ENCODE data around the gene TLDC2.
"Not testable (repeated sequence)": the region's sequence is repeated elsewhere in the genome, so short reads cannot be mapped to it uniquely, and the experiment has no call there.

Gene TLDC2

DNA sequence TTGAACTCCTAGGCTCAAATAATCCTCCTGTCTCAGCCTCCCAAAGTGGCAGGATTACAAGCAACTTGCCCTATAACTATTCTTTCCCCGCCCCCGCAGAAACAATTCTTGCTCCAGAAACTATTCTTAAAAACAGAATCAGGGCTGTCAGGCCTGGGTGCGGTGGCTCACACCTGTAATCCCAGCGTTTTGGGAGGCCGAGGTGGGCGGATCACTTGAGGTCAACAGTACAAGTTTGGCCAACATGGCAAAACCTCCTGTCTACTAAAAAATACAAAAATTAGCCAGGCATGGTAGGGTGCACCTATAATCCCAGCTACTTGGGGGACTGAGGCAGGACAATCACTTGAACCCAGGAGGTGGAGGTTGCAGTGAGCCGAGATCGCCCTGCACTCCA lies 44.4 kb downstream of the TLDC2 start:
- H3K27ac ChIP-seq (ENCODE audit: low read length) = no peak overlapping the region
- no peaks in the 10 kb centered on the region for H3K9me3 ChIP-seq (ENCODE audit: control insufficient read depth in 1 of 2, low read length in 2 of 2)
- no peaks in the 10 kb centered on the region for H3K27me3 ChIP-seq (ENCODE audit: low read depth, low read length)
- H3K4me3 ChIP-seq (ENCODE audit: low read depth in 1 of 2, low read length in 2 of 2) = no peak overlapping the region
- no peaks in the 10 kb centered on the region for H3K4me1 ChIP-seq (ENCODE audit: control insufficient read depth in 1 of 2, insufficient read depth in 2 of 2, low read length in 2 of 2)
- peaks cover 30 to 46% of the 10 kb centered on the region in 2 donors for H3K36me3 ChIP-seq (ENCODE audit: control insufficient read depth in 1 of 2, insufficient read depth in 2 of 2, low read length in 2 of 2)

DNA sequence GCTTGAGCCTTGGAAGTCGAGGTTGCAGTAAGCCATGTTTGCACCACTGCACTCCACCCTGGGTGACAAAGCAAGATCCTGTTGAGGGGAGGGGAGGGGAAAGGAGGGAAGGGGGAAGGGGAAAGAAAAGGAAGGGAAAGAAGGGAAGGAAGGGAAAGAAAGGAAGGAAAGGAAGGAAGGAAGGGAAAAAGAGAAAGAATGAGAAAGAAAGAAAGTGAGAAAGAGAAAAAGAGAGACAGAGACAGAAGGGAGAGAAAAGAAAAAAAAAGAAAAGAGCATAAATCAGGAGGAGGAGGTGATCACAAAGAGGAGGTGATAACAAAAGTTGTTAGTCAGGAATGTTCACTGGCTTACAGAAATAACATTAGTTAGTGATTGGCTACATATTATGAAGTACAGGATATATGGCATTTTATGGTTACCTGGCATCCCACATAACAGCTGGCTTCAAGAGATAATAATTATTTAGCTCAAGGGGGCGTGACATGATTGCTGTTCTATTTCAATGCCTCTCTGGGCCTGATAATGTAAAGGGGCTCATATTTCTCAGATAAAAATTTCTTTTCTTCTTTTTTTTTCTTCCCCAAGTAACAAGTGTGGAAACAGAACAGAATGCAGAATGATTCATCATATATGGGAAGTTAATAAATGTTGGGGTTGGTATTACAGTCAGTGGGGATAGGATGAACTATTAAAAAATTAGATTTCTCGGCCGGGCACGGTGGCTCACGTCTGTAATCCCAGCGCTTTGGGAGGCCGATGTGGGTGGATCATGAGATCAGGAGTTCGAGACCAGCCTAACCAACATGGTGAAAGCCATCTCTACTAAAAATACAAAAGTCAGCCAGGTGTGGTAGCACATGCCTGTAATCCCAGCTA lies 48.5 kb downstream of the TLDC2 start:
- no peaks in the 10 kb centered on the region for H3K9me3 ChIP-seq (ENCODE audit: control insufficient read depth in 1 of 2, low read length in 2 of 2)
- H3K27ac ChIP-seq (ENCODE audit: low read length) = no peak overlapping the region
- H3K4me3 ChIP-seq (ENCODE audit: low read depth in 1 of 2, low read length in 2 of 2) = no peak overlapping the region
- no peaks in the 10 kb centered on the region for H3K4me1 ChIP-seq (ENCODE audit: control insufficient read depth in 1 of 2, insufficient read depth in 2 of 2, low read length in 2 of 2)
- no peaks in the 10 kb centered on the region for H3K27me3 ChIP-seq (ENCODE audit: low read depth, low read length)
- H3K36me3 ChIP-seq (ENCODE audit: control insufficient read depth in 1 of 2, insufficient read depth in 2 of 2, low read length in 2 of 2) = peaks cover 29 to 56% of the 10 kb centered on the region in 2 donors

DNA sequence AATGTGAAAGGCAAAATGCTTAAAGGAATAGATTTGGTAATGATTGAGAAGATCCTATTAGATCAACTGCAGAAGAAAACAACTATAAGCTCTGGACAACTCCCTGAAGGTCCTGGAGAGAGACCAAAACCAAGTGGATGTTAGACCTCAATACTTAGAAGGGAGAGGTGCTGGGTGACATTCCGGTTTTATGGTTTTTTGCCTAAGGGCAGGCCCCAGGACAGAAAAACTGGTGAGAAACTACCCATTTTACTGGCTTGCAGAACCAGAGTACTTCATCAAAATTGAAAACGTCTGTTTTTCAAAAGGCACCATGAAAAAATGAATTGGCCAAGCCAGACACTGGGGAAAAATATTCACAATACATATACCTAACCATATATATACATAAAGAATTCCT lies 49.3 kb downstream of the TLDC2 start:
- H3K27ac ChIP-seq (ENCODE audit: low read length) = no peak overlapping the region
- no peaks in the 10 kb centered on the region for H3K27me3 ChIP-seq (ENCODE audit: low read depth, low read length)
- H3K4me3 ChIP-seq (ENCODE audit: low read depth in 1 of 2, low read length in 2 of 2) = no peak overlapping the region
- H3K4me1 ChIP-seq (ENCODE audit: control insufficient read depth in 1 of 2, insufficient read depth in 2 of 2, low read length in 2 of 2) = no peaks in the 10 kb centered on the region
- no peaks in the 10 kb centered on the region for H3K9me3 ChIP-seq (ENCODE audit: control insufficient read depth in 1 of 2, low read length in 2 of 2)
- H3K36me3 ChIP-seq (ENCODE audit: control insufficient read depth in 1 of 2, insufficient read depth in 2 of 2, low read length in 2 of 2) = peaks cover 33 to 63% of the 10 kb centered on the region in 2 donors

DNA sequence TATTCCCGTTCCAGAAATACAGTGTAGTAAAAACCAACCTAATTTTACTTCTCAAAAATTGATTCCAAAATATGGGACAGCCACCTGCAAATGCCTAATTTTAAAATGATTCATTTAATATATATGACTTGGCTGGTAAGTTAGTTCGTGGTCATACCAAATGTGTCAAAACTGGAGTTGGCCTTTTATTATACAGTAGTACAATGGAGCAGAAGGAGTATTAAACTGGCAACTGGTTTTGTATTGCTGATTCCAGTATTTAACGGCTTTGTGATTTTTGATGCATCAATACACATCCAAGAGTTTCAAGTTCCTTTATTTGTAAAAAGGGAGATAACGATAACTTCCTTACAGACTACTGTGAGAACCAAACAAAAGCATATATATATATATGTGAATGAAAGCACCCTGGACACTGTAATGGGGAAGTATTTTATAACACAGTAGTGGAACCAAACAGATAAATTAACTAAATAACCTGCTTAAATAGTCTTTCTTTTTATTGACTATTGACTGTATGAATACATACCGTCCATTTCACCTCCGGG lies 50.8 kb downstream of the TLDC2 start:
- Histone ChIP-seq H3K4me1 (ENCODE audit: control insufficient read depth in 1 of 2, insufficient read depth in 2 of 2, low read length in 2 of 2) (no peaks in the 10 kb centered on the region), H3K27me3 (ENCODE audit: low read depth, low read length) (no peaks in the 10 kb centered on the region), H3K4me3 (ENCODE audit: low read depth in 1 of 2, low read length in 2 of 2) (no peak overlapping the region), H3K27ac (ENCODE audit: low read length) (no peak overlapping the region), H3K36me3 (ENCODE audit: control insufficient read depth in 1 of 2, insufficient read depth in 2 of 2, low read length in 2 of 2) (peaks cover 43 to 64% of the 10 kb centered on the region in 2 donors), H3K9me3 (ENCODE audit: control insufficient read depth in 1 of 2, low read length in 2 of 2) (no peaks in the 10 kb centered on the region)

DNA sequence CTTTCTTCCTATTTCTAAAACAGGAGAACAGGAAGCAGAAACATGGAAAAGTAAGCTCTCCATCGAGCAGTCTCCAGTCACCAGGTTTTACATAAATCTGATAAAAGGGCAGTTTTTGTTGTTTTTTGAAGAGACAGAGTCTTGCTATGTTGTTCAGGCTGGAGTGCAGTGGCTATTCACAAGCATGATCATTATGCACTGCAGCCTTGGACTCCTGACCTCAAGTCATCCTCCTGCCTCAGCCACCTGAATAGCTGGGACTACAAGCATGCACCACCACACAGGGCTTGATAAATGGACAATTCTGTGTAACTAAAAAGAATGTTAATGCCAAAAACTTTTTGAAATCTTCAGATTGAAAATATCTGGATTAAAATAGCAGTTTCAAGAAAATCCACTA lies 51.8 kb downstream of the TLDC2 start:
- Histone ChIP-seq H3K27ac (ENCODE audit: low read length) (no peak overlapping the region), H3K9me3 (ENCODE audit: control insufficient read depth in 1 of 2, low read length in 2 of 2) (no peaks in the 10 kb centered on the region), H3K4me3 (ENCODE audit: low read depth in 1 of 2, low read length in 2 of 2) (no peak overlapping the region), H3K36me3 (ENCODE audit: control insufficient read depth in 1 of 2, insufficient read depth in 2 of 2, low read length in 2 of 2) (peaks cover 43 to 66% of the 10 kb centered on the region in 2 donors), H3K27me3 (ENCODE audit: low read depth, low read length) (no peaks in the 10 kb centered on the region), H3K4me1 (ENCODE audit: control insufficient read depth in 1 of 2, insufficient read depth in 2 of 2, low read length in 2 of 2) (peaks cover 0 to 4% of the 10 kb centered on the region in 2 donors)

DNA sequence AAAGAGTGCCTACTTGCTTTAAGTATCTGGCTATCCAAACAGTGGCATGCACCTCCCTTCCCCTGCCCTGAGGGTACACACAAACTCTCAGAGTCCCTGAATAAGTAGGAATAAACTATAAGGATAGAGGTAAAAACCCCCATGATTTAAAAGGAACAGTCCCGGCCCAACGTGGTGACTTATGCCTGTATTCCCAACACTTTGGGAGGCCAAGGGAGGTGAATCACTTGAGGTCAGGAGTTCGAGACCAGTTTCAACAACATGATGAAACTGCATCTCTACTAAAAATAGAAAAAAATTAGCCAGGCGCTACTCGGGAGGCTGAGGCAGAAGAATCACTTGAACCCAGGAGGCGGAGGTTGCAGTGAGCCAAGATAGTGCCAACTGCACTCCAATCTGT lies 53.4 kb downstream of the TLDC2 start:
- no peaks in the 10 kb centered on the region for H3K27me3 ChIP-seq (ENCODE audit: low read depth, low read length)
- H3K4me3 ChIP-seq (ENCODE audit: low read depth in 1 of 2, low read length in 2 of 2) = no peak overlapping the region
- H3K4me1 ChIP-seq (ENCODE audit: control insufficient read depth in 1 of 2, insufficient read depth in 2 of 2, low read length in 2 of 2) = peaks cover 0 to 9% of the 10 kb centered on the region in 2 donors
- no peaks in the 10 kb centered on the region for H3K9me3 ChIP-seq (ENCODE audit: control insufficient read depth in 1 of 2, low read length in 2 of 2)
- H3K36me3 ChIP-seq (ENCODE audit: control insufficient read depth in 1 of 2, insufficient read depth in 2 of 2, low read length in 2 of 2) = peaks cover 39 to 71% of the 10 kb centered on the region in 2 donors
- H3K27ac ChIP-seq (ENCODE audit: low read length) = no peak overlapping the region

DNA sequence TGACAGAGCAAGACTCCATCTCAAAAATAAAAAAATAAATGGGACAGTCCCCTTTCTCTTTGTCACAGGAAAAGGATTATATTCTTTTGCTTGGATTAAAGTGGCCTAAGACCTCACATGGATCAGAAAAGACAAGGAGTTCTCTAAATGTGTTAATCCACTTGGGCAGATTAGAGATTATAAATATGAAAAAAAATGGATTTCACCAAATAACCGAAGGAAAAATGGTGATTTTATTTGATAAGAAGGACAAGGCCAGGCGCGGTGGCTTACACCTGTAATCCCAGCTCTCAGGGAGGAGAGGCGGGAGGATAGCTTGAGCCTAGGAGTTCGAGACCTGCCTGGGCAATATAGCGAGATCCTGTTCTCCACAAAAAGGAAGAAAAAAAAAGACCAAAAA lies 53.8 kb downstream of the TLDC2 start:
- peaks cover 36 to 72% of the 10 kb centered on the region in 2 donors for H3K36me3 ChIP-seq (ENCODE audit: control insufficient read depth in 1 of 2, insufficient read depth in 2 of 2, low read length in 2 of 2)
- no peaks in the 10 kb centered on the region for H3K27me3 ChIP-seq (ENCODE audit: low read depth, low read length)
- no peaks in the 10 kb centered on the region for H3K9me3 ChIP-seq (ENCODE audit: control insufficient read depth in 1 of 2, low read length in 2 of 2)
- no peak overlapping the region for H3K27ac ChIP-seq (ENCODE audit: low read length)
- H3K4me3 ChIP-seq (ENCODE audit: low read depth in 1 of 2, low read length in 2 of 2) = no peak overlapping the region
- peaks cover 0 to 9% of the 10 kb centered on the region in 2 donors for H3K4me1 ChIP-seq (ENCODE audit: control insufficient read depth in 1 of 2, insufficient read depth in 2 of 2, low read length in 2 of 2)

DNA sequence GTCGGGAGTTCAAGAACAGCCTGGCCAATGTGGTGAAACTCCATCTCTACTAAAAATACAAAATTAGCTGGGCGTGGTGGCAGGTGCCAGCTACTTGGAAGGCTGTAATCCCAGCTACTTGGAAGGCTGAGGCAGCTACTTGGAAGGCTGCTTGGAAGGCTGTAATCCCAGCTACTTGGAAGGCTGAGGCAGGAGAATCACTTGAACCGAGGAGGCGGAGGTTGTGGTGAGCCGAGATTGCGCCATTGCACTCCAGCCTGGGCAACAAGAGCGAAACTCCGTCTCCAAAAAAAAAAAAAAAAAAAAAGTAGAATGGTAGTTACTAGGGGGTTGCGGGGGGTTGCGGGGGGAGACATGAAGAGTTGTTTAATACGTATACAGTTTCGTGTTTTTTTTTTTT lies 56.1 kb downstream of the TLDC2 start:
- H3K27ac ChIP-seq (ENCODE audit: low read length); H3K27me3 ChIP-seq (ENCODE audit: low read depth, low read length); H3K4me3 ChIP-seq (ENCODE audit: low read depth in 1 of 2, low read length in 2 of 2); H3K9me3 ChIP-seq (ENCODE audit: control insufficient read depth in 1 of 2, low read length in 2 of 2): not testable (repeated sequence)
- Histone ChIP-seq H3K4me1 (ENCODE audit: control insufficient read depth in 1 of 2, insufficient read depth in 2 of 2, low read length in 2 of 2) (peaks cover 0 to 22% of the 10 kb centered on the region in 2 donors), H3K36me3 (ENCODE audit: control insufficient read depth in 1 of 2, insufficient read depth in 2 of 2, low read length in 2 of 2) (peaks cover 33 to 52% of the 10 kb centered on the region in 2 donors)

DNA sequence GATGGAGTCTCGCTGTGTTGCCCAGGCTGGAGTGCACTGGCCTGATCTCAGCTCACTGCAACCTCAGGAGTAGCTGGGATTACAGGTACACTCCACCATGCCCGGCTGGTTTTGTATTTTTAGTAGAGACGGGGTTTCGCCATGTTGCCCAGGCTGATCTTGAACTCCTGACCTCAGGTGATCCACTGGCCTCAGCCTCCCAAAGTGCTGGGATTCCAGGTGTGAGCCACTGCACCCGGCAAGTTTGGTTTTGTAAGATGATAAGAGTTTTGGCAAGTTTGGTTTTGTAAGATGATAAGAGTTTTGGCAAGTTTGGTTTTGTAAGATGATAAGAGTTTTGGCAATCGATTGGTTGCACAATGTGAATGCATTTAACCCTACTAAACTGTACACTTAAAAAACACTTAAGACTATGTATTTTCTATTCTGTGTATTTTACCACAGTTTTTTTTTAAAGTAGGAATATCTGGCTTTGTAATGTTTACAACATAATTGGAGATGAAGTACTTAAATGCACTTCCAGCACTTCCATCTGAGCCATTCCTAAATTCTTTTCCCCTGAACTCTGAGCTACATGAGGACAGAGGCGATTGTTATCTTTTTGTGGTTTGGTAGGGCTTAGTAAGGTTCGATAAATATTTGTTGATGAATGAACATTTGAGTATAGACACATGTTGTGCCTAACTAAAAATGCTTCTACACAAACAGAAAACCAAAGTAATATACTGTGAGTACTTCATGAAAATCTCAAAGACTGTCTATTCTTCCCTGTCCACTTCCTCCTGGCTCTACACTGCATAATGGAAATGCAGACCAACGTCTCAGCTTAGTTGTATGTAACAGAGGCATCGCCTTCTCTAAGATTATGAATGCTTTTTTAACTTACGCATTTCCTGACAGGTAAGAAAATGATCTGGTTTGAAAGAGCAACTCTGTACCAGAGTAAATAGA lies 56.8 kb downstream of the TLDC2 start:
- no peak overlapping the region for H3K27ac ChIP-seq (ENCODE audit: low read length)
- no peaks in the 10 kb centered on the region for H3K27me3 ChIP-seq (ENCODE audit: low read depth, low read length)
- peaks cover 32 to 46% of the 10 kb centered on the region in 2 donors for H3K36me3 ChIP-seq (ENCODE audit: control insufficient read depth in 1 of 2, insufficient read depth in 2 of 2, low read length in 2 of 2)
- H3K9me3 ChIP-seq (ENCODE audit: control insufficient read depth in 1 of 2, low read length in 2 of 2) = no peaks in the 10 kb centered on the region
- no peak overlapping the region for H3K4me3 ChIP-seq (ENCODE audit: low read depth in 1 of 2, low read length in 2 of 2)
- H3K4me1 ChIP-seq (ENCODE audit: control insufficient read depth in 1 of 2, insufficient read depth in 2 of 2, low read length in 2 of 2) = peaks cover 0 to 24% of the 10 kb centered on the region in 2 donors

DNA sequence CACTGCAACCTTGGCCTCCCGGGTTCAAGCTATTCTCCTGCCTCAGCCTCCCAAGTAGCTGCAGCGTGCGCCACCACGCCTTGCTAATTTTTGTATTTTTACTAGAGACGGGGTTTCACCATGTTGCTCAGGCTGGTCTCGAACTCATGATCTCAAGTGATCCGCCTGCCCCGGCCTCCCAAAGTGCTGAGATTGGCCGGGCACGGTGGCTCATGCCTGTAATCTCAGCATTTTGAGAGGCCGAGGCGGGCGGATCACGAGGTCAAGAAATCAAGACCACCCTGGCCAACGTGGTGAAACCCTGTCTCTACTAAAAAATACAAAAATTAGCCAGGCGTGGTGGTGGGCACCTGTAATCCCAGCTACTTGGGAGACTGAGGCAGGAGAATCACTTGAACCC lies 57.6 kb downstream of the TLDC2 start:
- not testable (repeated sequence) for H3K9me3 ChIP-seq (ENCODE audit: control insufficient read depth in 1 of 2, low read length in 2 of 2); H3K27me3 ChIP-seq (ENCODE audit: low read depth, low read length); H3K4me3 ChIP-seq (ENCODE audit: low read depth in 1 of 2, low read length in 2 of 2); H3K27ac ChIP-seq (ENCODE audit: low read length)
- H3K4me1 ChIP-seq (ENCODE audit: control insufficient read depth in 1 of 2, insufficient read depth in 2 of 2, low read length in 2 of 2) = peaks cover 0 to 26% of the 10 kb centered on the region in 2 donors
- peaks cover 29 to 43% of the 10 kb centered on the region in 2 donors for H3K36me3 ChIP-seq (ENCODE audit: control insufficient read depth in 1 of 2, insufficient read depth in 2 of 2, low read length in 2 of 2)

DNA sequence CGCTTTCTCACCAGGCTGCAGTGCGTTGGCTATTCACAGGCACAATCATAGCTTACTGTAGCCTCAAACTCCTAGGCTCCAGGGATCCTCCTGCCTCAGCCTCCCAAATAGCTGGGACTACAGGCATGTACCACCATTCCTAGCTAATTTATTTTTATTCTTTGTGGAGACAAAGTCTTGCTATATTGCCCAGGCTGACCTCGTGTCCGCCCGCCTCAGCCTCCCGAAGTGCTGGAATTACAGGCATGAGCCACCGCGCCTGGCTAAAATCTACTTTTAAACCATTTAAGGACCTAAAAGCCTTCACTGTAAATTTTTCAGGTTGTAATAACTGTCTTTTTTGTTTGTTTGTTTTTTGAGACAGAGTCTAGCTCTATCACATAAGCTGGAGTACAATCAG lies 60.4 kb downstream of the TLDC2 start:
- peaks cover 8 to 34% of the 10 kb centered on the region in 2 donors for H3K4me1 ChIP-seq (ENCODE audit: control insufficient read depth in 1 of 2, insufficient read depth in 2 of 2, low read length in 2 of 2)
- no peaks in the 10 kb centered on the region for H3K9me3 ChIP-seq (ENCODE audit: control insufficient read depth in 1 of 2, low read length in 2 of 2)
- no peaks in the 10 kb centered on the region for H3K27me3 ChIP-seq (ENCODE audit: low read depth, low read length)
- peaks cover 10 to 24% of the 10 kb centered on the region in 2 donors for H3K36me3 ChIP-seq (ENCODE audit: control insufficient read depth in 1 of 2, insufficient read depth in 2 of 2, low read length in 2 of 2)
- H3K27ac ChIP-seq (ENCODE audit: low read length) = no peak overlapping the region
- H3K4me3 ChIP-seq (ENCODE audit: low read depth in 1 of 2, low read length in 2 of 2) = no peak overlapping the region

All from muscle layer of duodenum (tissue), 2 donors.